GM19240 (cell line): Measurements from ENCODE around the gene ATP7B.
"Not testable (repeated sequence)": the region's sequence is repeated elsewhere in the genome, so short reads cannot be mapped to it uniquely, and the experiment has no call there.

Experiments used
- DNase-seq: peaks from one replicate; pipeline ENCODE4 v3.0.0; 2011; ENCODE audit warnings: low spot score; ENCODE audit not compliant: insufficient read length

The ATP7B gene

GRCh38 chr13:52010890-52011631 is at the start of gene ATP7B:
Gene ATP7B (minus strand): TSS chr13:52011450. CDS start chr13:52011337, 113 bp downstream.
- DNase-seq = no peak

GRCh38 chr13:52053460-52053859 is 42.2 kb upstream of the ATP7B start:
- DNase-seq = no peak

- DNase-seq = no peak
These were observed 40.1 kb upstream of the ATP7B start for GRCh38 chr13:52051400-52051799.

GRCh38 chr13:52048516-52048915 is 37.3 kb upstream of the ATP7B start:
- no peak for DNase-seq

- DNase-seq = no peak
These were observed 36.2 kb upstream of the ATP7B start for GRCh38 chr13:52047463-52047862.

GRCh38 chr13:52043675-52044074 is 32.4 kb upstream of the ATP7B start:
- no peak for DNase-seq

- DNase-seq = no peak
These were observed 24.8 kb upstream of the ATP7B start for GRCh38 chr13:52036037-52036436.

- DNase-seq = no peak
These were observed 23.5 kb upstream of the ATP7B start for GRCh38 chr13:52034616-52035226.

GRCh38 chr13:52033039-52033438 is 21.8 kb upstream of the ATP7B start:
- no peak for DNase-seq

GRCh38 chr13:52030401-52030800 is 19.2 kb upstream of the ATP7B start:
- DNase-seq = not testable (repeated sequence)

- DNase-seq = no peak
These were observed 18.3 kb upstream of the ATP7B start for GRCh38 chr13:52029569-52029968.

GRCh38 chr13:52027832-52028231 is 16.6 kb upstream of the ATP7B start:
- DNase-seq = no peak

- DNase-seq = no peak
These were observed 15.0 kb upstream of the ATP7B start for GRCh38 chr13:52026246-52026626.

GRCh38 chr13:52025475-52026245 is 14.4 kb upstream of the ATP7B start:
- no peak for DNase-seq

- DNase-seq = no peak
These were observed 13.2 kb upstream of the ATP7B start, which contains the start of gene UTP14C for GRCh38 chr13:52024481-52024880. Gene UTP14C (plus strand): TSS chr13:52024691. CDS start chr13:52028805, 4,114 bp downstream.

- DNase-seq = no peak
These were observed 11.1 kb upstream of the ATP7B start for GRCh38 chr13:52022356-52022755.

- DNase-seq = no peak
These were observed 8.9 kb upstream of the ATP7B start for GRCh38 chr13:52020191-52020590.

GRCh38 chr13:52016296-52016695 is 5.0 kb upstream of the ATP7B start:
- no peak for DNase-seq

GRCh38 chr13:52012512-52012836 is 1.2 kb upstream of the ATP7B start:
- no peak for DNase-seq

- peak; percentile 92 for DNase-seq
These were observed 622 bp upstream of the ATP7B start, which contains the start of gene ALG11 for GRCh38 chr13:52011632-52012511. Gene ALG11 (plus strand): TSS chr13:52012398. CDS start chr13:52012419, 21 bp downstream.

- DNase-seq = no peak
These were observed 1.3 kb downstream of the ATP7B start for GRCh38 chr13:52009946-52010345.
